ENCODE data around the gene CCDC88B.
A peak's percentile ranks its signal among the peaks of the same experiment; 100 is the strongest.

Gene CCDC88B

GRCh38 chr11:64385945-64386704, 46.1 kb downstream of the CCDC88B start:
- peak; percentile 75 for DNase-seq

- DNase-seq: no peak
Observed at GRCh38 chr11:64387916-64388315, 47.9 kb downstream of the CCDC88B start.

GRCh38 chr11:64388894-64389293, 48.9 kb downstream of the CCDC88B start:
- DNase-seq: no peak

- no peak for DNase-seq
Observed at GRCh38 chr11:64389851-64390250, 49.8 kb downstream of the CCDC88B start.

- DNase-seq: no peak
Observed at GRCh38 chr11:64390558-64390957, 50.6 kb downstream of the CCDC88B start.

- no peak for DNase-seq
Observed at GRCh38 chr11:64391839-64392238, 51.8 kb downstream of the CCDC88B start.

- DNase-seq: no peak
Observed at GRCh38 chr11:64395545-64396078, 55.6 kb downstream of the CCDC88B start.

GRCh38 chr11:64396079-64396591, 56.1 kb downstream of the CCDC88B start:
- DNase-seq: peak; percentile 31

GRCh38 chr11:64400102-64400501, 60.1 kb downstream of the CCDC88B start:
- DNase-seq: peak; percentile 5

- no peak for DNase-seq
Observed at GRCh38 chr11:64400667-64401066, 60.7 kb downstream of the CCDC88B start.

GRCh38 chr11:64401775-64402174, 61.8 kb downstream of the CCDC88B start:
- DNase-seq: no peak

- DNase-seq: no peak
Observed at GRCh38 chr11:64403106-64403505, 63.1 kb downstream of the CCDC88B start.

- DNase-seq: no peak
Observed at GRCh38 chr11:64406221-64406946, 66.4 kb downstream of the CCDC88B start.
